ENCODE data around the gene DEFB108B. TPM values are rescaled to one million over a fixed set of nuclear protein-coding genes. Genes with fewer than 3 reads are reported as not detected.
"Not testable (repeated sequence)": the region's sequence is repeated elsewhere in the genome, so short reads cannot be mapped to it uniquely, and the experiment has no call there.

Gene DEFB108B
- total RNA-seq = not detected

DNA sequence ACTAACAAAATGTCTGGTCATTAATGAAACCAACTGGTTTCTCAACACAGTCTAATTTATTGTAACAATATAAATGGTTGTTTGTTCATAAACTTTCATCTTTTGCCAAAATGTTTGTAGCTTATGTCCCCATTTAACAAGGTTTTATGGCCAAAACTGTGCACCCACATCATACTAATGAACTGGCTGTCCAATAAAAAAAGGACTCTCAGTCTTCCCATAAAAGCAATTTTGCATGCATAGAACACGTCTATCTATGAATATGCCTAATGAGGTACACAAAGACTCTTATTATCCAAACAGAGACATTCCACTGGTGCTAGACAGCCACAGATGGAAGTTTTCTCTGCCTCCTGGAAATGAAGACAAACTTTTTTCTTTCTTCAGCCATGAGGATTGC is at the start of gene DEFB108B:
Gene DEFB108B (plus strand): TSS at position 390 of the 400 bp plus-strand sequence. CDS start 0 bp downstream, at position 390.
- H3K27ac ChIP-seq; H3K9me3 ChIP-seq; intact Hi-C loops (cut with DNase I); H3K4me3 ChIP-seq (replicated peaks in 1 of 3); H3K27me3 ChIP-seq; H3K36me3 ChIP-seq; DNase-seq; H3K4me1 ChIP-seq: not testable (repeated sequence)
- 20 to 67% methylated on average over 1 of the region's 1 CpG for WGBS, 2 donors

DNA sequence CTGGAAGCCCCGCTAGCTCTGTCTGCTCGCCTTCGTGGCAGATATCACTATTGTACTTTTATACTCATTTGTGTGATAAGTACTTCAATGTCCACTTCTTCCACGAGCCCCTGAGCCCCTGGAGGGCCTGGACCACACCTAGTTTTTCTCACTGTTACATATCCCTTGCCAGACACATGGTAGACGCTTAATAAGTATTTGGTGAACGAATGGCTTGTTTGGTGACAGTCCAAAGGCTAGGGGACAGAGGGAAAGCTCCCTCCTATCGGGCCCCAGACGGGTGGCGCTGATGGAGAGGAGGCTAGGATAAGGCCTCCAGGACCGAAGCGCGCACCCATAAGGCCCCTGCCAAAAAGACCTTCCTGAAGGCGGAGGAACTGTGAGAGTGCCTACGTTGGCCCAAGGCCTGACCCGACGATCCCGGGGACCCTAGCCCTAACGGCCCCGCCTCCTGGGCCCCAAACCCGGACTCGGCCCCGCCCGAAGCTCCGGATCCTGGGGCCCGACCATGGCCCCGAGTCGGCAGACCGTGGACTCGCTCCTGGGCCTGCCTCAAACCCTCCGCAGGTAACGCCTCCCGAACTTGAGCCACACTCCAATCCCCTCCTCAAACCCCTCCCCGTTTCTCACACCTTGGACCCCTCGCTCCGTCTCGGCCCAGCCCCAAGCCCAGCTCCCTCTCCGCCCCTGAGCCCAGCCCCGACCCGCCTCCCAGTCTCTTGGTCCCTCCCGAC is 46.7 kb upstream of the DEFB108B start:
- intact Hi-C loops (cut with DNase I); H3K9me3 ChIP-seq; DNase-seq; H3K4me1 ChIP-seq; H3K27me3 ChIP-seq; H3K36me3 ChIP-seq: not testable (repeated sequence)
- Histone ChIP-seq H3K4me3 (replicated peaks in 1 of 3) (peak overlapping the region in 2 of 3 donors; percentile 39 to 41), H3K27ac (peak overlapping the region; percentile 84 to 86 (median 84))
- 5 to 16% methylated on average over 13 to 37 of the region's 40 CpGs for WGBS, 2 donors
- peak in 1 of 2 donors; percentile 75 for TF ChIP-seq POLR2A (IDR thresholded peaks at IDR 0.05)

DNA sequence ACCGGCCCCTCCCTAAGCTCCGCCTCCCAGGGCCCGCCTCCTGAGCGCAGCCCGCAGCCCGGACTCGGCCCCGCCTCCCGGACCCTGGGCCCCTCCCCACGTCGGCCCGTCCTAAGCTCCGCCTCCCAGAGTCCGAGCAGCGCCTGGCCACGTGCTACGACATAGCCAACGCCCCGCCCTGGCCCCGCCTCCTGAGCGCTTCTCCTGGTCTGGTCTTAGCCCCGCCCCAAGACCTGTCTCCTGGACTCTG is 46.2 kb upstream of the DEFB108B start:
- H3K4me1 ChIP-seq; H3K9me3 ChIP-seq; H3K36me3 ChIP-seq; H3K27me3 ChIP-seq; intact Hi-C loops (cut with DNase I): not testable (repeated sequence)
- DNase-seq = peak; percentile 100
- H3K27ac ChIP-seq = peak overlapping the region in 1 of 3 donors; percentile 75
- WGBS, 2 donors = 0% methylated on average over 2 of the region's 22 CpGs; no CpG with 5 or more reads in 1 of the 2 donors
- peak overlapping the region in 1 of 3 donors; percentile 41 for H3K4me3 ChIP-seq (replicated peaks in 1 of 3)

- Histone ChIP-seq H3K9me3 (no peaks in the 10 kb centered on the region), H3K27me3 (no peaks in the 10 kb centered on the region), H3K36me3 (no peaks in the 10 kb centered on the region), H3K4me1 (peaks cover 0 to 5% of the 10 kb centered on the region in 2 donors), H3K4me3 (replicated peaks in 1 of 3) (peak overlapping the region in 2 of 3 donors; percentile 40 to 65), H3K27ac (peak overlapping the region in 2 of 3 donors; percentile 40 to 75)
- TF ChIP-seq POLR2A (IDR thresholded peaks at IDR 0.05) (peak in 1 of 2 donors; percentile 51), CTCF (IDR thresholded peaks at IDR 0.05) (no peak)
- peak; percentile 10 to 97 for DNase-seq
- WGBS, 2 donors = 1% methylated on average over 15 of the region's 62 CpGs; no CpG with 5 or more reads in 1 of the 2 donors
- intact Hi-C loops (cut with DNase I) = no loop called here
Observed at GRCh38 chr11:71787098-71787823, 45.7 kb upstream of the DEFB108B start.

DNA sequence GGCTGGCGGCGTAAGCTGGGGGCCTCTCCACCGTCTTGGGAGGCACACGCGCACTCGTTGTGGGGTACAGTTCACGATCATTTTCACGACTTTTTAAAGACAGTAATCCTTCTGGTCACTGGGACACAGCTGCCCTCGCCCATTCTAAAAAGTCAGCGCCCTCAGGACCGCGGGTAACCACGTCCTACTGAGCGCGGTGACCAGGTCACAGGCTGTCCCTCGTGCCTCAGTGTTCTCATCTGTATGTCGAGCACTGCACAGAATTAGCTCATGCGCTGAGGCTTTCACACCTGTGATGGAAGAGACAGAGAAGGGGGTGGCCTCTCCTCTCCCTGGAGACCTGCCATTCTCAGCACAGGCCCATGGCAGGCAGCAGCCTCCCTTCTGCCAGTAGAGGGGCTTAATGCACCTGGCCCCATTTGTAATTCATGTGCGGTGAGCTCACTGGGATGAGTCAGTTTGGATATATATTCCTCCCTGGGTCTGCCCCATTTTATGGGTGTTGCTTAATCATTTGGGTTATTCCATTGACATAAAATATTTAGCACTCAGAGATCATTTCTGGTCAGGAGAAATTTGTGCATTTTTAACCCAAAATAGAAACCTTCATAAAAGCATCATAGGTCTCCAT is 45.1 kb upstream of the DEFB108B start:
- H3K27me3 ChIP-seq; DNase-seq; H3K9me3 ChIP-seq; H3K4me1 ChIP-seq; intact Hi-C loops (cut with DNase I); H3K36me3 ChIP-seq: not testable (repeated sequence)
- Histone ChIP-seq H3K27ac (peak overlapping the region in 2 of 3 donors; percentile 40 to 75), H3K4me3 (replicated peaks in 1 of 3) (peak overlapping the region in 2 of 3 donors; percentile 40 to 65)
- WGBS, 2 donors = 0 to 4% methylated on average over 14 to 16 of the region's 19 CpGs

- DNase-seq; H3K27ac ChIP-seq; H3K36me3 ChIP-seq; H3K4me3 ChIP-seq (replicated peaks in 1 of 3); intact Hi-C loops (cut with DNase I); H3K27me3 ChIP-seq; H3K9me3 ChIP-seq: not testable (repeated sequence)
- WGBS, 2 donors = 72 to 85% methylated on average over 7 to 8 of the region's 8 CpGs
- peaks cover under 1 to 19% of the 10 kb centered on the region in 2 donors for H3K4me1 ChIP-seq
Observed at GRCh38 chr11:71789444-71790196, 43.4 kb upstream of the DEFB108B start.

- H3K27me3 ChIP-seq; DNase-seq; H3K9me3 ChIP-seq; H3K36me3 ChIP-seq; intact Hi-C loops (cut with DNase I); H3K27ac ChIP-seq; H3K4me3 ChIP-seq (replicated peaks in 1 of 3): not testable (repeated sequence)
- WGBS, 2 donors = 82 to 86% methylated on average over 6 to 7 of the region's 7 CpGs
- H3K4me1 ChIP-seq = peaks cover 5 to 23% of the 10 kb centered on the region in 2 donors
Observed at GRCh38 chr11:71791111-71791510, 41.9 kb upstream of the DEFB108B start.

All from thyroid gland (tissue), 4 donors.